M059J (cell line): Measurements from ENCODE around the gene CSNK1G2. TPM values are rescaled to one million over a fixed set of nuclear protein-coding genes. Genes with fewer than 3 reads are reported as not detected.

ENCODE experiments used
- DNase-seq: peaks from one replicate; pipeline ENCODE4 v3.0.0-alpha.2; 2012; ENCODE audit warnings: low read depth
- total RNA-seq: library from RNA; depleted of rRNA; stranded (reverse); fragments of >200 nt; shearing (Covaris generic); gene quantifications from 2 replicates; pipeline ENCODE4 v1.2.3, GENCODE V29; 2014

CSNK1G2 gene
- total RNA-seq, 1 experiment from 2014 or later = 70.7 TPM

DNA sequence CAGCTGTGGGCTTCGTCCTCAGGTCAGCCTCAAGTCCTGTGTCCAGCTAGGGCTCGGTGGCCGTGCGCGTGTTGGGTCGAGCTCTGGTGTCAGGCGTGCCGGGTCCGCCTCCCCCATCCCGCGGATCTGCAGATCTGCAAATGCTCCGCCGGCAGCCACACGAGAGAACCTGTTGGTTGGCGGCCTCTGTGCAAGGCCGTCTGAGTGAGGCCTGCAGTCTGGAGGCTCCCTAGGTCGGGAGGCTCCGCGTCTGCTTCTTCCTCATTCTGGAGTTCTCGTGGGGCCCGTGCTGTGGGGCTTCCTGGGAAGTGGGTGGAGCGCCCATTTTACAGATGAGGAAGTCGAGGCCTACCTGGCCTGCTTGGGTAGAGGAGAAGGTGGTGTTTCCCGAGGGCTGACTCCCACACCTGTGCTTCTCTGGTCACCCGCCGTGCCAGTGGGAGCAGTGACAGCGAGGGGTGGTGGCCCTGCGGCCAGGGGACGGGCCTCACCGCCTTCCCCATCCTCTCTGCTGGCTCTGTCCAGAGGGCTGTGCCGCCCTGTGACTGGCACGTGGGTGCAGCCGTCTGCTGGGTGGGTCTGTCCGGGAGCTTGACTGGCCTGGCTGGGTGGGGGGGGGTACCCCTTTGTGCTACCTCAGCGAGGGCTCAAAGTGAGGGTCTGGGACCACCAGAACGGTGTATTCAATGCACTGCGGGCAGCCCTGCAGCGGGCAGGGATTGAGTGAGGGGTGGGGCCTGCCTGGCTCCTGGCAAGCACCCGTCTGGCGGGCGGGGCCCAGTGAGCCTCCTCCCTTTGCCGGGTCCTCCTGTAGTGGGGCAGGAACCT, 3.3 kb downstream of the CSNK1G2 start:
- DNase-seq = no peak

DNA sequence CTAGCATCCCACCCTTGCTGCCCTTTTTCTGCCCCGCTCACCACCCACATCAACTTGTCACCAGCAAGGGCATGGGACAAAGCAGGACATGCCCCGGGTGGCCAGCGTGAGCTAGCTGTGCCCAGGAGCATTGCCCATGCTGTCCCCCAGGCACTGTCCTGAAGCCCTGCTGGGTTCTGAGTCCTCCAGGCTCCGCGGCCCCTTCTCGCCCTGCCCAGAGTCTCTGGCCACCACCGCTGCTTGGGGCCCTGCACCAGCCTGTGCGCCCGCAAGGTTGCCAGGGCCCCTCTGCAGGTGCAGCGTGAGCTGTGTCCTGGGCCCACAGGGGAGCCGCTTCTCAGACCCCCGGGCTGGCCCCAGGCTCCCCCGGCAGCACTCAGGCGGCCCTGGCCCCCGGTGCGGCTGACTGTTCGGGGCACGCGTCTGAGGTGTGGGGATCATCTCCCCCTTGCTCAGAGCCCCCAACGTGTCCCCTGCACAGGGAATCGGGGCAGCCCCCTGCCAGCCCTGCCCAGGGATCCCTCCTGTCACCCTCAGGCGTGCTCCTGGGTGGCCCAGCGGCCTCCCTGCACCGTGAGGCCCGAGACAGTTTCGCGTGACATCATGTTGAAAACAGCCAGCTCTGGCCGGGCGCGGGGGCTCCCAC, 4.1 kb downstream of the CSNK1G2 start:
- DNase-seq = no peak

DNA sequence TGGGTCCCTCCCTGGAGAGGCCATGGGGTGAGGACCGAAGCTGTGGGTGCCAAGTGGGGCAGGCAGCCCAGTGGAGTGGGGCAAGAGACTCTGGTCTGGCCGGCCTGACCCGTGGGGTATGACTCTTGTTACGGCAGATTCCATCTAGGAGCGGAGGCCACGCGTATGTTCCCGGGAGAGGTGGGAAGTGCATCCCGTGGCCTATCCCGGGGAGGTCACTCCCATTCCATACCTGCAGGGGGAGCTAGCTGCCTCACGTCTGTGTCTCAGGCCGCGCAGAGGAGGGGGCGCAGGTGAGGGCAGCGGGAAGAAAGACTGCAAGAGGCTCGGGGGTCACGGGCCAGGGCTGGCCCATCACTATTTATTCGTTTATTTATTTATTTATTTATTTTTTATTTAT, 4.9 kb downstream of the CSNK1G2 start:
- DNase-seq = no peak

DNA sequence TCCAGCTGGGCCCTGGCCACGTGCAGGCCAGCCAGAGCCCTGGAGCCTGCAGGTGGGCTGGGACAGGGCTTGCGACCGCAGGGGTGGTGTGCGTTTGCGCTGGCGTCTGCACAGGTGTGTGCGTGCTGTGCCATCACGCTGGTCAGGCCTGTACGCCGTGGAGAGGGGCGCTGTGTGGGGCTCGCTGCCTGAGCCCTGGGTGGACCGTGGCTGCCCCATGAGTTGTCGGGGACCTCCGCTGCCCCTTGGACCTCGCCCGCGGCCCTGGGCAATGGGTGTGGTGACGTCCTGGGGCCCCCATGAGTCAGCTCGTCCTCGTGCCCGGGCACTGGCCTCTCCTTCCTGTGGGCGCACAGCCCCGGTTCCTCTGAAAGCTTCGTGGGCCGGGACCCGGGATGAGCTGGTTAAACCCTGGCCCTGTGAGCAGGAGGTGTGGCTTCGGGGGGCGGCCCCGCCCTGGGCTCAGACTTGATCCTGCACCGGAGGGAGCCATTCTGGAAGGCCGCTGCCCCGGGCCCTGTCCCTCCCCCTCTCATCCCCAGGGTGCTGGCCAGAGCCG, 6.8 kb downstream of the CSNK1G2 start:
- no peak for DNase-seq

DNA sequence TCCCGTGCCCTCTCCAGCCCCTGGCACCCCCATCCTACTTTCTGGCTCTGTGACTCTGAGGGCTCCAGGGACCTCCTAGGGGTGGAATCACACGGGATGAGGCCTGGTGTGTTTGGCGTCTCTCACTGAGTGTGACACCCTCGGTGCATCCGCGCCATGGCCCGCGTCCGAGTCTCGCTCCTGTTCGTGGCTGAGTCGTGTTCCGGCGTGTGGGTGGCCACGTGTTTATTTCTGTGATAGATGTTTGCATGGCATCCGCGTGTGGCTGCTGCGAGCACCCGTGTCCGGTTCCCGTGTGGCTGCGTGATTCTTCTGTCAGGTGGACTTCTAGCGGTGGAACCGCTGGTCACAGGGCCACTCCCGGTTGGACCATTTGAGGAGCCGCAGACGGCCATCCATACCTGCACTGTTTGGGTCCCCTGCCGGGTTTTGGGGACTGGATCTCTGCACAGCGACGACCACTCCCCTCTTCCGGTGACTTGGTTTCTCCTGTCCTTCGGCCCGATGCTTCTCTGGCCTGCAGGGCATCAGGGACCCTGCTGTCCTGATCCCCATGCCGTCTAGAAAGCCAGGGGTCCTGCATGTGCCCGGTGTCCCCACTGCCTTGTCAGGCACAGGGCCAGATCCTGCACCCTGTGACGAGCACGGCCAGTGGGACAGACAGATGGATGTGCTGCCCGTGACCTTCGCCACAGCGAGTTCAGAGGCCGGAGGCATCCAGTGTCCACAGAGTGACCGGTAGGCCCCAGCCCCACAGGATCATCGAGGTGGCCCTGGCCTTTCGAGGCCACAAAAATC, 8.5 kb downstream of the CSNK1G2 start:
- no peak for DNase-seq

DNA sequence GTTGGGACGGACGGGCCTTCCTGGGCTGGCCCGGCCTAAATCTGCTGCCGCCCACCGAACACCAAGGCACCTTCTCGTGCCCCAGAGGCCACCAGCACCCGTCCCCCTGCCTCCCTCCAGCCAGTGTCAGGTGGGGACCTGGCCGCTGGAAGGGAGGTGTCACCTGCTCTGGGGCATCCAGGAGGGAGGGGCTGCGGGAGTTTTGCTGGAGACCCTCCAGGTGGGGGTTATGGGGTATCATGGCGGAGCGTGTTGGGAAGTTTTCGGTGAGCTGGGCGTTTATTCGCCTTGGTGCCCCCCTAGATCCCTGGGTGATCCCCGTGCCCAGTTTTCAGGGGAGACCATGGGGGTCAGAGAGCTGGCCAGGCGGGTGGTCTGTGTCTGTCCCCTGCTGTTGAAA, 9.7 kb downstream of the CSNK1G2 start:
- no peak for DNase-seq

DNA sequence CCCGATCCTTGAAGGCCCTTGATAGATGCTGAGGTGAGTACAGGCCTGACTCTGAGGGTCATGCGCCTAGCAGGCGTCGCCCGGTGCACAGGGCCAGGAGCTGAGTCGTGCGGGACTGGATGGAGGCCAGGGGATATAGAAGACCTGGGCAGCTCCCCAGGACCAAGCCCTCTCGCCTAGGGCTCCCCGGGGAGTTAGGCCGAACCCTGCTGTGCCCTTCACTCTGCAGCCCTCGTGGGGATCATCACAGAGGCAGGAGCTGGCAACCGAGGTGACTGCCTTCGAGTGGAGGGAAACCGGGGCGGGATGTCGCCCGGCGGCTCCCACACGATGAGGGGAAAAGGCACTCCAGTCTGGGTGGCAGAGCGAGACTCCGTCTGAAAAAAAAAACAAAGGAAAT, 11.7 kb downstream of the CSNK1G2 start:
- peak; percentile 22 for DNase-seq

DNA sequence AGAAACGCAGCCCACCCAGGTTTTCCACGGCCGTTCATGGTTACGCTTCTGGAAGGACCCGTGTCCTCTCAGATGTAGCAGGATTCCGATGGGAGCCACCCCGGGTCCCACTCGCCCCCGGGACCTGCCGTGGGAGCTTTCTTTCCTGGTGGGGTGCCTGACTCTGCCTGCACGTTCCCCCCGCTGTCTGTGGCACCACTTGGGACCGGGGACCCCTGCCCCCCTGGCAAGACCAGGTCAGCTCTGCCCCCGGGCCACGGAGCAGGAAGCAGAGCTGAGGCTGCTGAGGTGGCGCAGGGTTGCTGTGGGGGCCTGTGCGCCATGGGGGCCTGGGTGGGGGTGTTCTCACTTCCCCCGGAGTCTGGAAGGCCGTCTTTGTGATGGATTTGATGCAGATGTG, 12.1 kb downstream of the CSNK1G2 start:
- no peak for DNase-seq

DNA sequence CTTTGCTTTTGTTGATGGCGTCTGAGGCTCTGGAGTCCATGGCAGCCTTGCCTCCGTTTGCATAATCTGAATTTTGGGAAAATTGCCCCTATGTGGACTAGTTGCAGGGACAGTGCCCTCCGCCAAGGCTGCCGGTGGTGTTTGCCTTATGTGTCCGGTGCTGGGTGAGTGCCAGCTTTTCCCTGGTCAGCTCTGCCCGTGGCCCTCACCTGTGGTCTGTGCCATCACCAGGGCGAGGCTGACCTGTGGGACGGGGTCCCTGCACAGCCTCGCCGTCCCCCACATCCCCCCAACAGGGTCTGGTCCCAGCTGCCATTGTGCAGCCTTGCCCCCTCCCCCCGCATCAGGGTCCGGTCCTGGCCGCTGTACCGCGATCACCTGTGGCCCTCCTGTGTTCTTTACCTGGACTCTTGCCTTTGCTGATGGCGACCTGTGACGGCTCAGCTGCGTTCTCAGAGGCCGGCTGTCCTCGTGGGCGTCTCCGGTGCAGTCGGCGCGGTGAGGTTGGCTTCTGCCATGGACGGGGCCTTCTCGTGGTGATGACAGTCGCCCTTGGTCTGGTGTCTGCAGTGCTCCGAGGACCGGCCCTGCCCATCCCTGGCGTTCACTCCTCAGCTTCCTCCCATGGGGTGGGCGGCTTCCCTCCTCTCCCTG, 12.6 kb downstream of the CSNK1G2 start:
- DNase-seq = no peak

DNA sequence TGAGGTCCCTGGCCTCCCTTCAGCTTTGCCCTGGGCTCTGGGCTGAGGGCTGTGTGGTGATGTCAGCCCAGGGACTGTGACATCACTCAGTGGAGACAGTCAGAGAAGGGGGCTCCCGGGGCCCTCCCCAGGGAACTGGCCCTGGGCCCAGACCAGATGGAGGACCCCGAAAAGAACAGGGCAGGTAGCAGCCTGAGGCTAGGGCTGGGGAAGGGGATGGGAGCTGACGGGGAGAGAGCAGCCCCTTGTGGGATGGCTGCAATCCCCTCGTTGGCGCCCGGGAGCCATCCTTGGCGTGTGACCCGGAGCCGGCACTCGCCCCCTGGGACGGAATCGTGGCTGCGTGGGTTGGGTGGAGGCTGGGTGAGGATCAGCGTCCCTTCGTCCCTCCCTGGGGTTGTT, 13.6 kb downstream of the CSNK1G2 start:
- no peak for DNase-seq

DNA sequence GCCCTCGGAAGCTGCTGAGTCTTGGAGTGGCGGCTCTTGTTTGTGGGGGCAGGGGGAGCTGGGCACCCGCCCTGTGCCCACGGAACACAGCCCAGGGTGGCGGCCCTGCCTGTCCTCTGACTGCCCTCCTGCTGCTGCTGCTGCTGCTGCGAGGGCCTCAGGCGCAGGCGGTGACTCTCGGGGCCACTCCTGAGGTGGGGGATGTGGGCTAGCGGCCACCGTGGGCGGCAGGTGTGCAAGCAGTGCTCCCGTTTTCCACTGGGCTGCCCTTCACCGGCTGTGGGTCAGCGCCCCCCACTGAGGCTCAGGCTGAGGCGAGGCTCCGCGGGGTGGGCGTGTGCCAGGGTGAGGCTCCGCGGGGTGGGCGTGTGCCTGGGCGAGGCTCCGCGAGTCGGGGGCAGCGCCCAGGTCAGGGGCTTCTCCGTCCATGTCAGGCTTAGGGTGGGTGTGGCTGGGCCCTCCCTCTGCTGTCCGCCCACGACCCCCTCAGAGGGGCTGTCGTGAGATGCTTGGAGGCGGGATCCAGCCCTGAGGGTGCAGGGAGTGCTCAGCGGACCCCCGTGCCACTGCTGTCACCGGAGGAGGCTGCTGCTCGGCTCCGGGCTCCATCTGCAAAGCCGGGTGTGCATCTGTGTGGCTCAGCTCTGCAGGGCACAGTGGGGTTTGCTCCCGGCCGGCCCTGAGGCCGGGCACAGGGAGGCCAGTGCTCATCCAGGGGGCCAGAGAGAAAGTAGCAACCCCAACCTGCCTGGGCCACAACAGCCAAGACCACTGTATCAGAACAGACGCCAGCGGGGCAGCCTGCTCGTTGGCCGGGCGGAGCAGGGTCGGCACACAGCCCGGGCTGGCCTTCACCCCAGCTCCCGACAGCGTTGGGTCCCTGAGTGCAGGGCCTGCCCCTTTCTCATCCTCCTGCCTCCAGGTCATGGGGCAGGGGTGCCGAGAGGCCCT, 14.5 kb downstream of the CSNK1G2 start:
- DNase-seq = no peak

DNA sequence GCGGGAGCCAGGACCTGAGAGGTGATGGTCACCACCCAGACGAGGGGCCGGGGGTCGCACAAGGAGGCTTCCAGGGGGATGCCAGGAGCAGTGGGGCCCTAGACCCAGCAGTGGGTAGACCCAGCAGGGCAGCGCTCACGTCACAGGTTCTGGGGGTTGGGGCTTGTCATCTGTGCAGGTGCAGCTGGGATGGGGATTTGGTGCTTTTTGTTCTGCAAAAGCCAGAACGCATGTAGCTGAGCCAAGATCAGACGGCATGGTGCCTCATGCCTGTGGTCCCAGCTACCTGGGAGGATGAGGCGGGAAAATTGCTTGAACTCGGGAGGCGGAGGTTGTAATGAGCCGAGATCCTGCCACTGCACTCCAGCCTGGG, 15.1 kb downstream of the CSNK1G2 start:
- no peak for DNase-seq

DNA sequence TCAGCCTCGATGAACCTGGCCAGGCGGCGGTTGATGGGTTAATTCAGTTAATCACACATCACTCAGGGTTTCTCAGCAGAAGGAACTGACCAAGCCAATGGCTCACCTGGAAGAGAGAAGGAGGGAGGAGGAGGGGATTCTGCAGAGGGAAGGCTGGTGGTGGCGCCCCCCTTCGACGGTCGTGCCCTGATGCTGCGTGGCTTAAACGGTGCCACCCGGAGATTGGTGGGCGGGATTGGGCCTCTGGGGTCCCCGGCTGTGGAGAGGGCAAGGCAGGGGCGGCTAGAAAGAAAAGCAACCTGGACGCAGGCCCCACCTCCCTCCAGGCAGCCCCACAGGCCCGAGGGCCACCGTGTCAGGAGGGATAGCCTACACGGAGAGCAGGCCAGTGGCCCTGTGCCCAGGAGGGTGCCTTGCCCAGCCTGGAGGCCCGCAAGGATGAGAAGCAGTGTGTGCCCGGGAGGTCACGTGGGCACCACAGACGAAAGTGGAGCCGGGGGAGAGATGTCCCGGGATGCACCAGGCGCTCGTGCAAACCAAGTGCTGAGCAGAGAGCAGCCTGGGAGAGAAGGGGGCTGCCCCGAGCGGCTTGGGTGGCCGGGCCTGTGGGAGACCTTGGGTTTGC, 16.0 kb downstream of the CSNK1G2 start:
- DNase-seq = no peak

DNA sequence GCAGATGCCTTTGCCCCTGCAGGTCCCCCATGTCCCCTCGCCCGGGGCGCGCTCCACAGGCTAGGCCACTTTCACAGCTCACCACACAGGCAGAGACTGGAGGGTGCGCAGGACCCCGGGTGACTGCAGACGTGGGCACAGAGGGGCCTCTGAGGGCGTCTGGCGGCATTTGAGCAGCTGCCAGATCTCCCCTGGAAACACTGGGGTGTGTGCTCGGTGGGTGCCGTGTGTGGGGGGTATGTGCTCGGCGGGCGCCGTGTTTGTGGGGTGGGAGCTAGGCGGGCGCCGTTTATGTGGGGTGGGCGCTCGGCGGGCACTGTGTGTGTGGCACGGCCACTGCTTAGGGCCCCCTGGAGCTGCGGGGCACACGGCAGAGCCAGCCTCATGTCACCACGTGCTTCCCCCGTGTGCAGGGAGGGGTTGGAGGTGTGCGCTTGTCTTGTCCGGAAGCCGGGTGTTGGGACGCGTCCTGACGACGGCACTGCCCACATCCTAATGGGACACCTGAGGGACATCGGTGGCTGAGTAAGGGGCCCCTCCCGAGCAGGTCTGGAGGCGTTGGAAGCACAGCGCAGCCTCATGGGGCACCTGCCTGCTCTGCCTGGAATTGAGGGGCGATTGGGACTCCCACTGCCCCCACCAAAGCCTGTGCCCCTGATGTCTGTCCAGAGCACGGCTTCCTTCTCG, 16.7 kb downstream of the CSNK1G2 start:
- DNase-seq = no peak

DNA sequence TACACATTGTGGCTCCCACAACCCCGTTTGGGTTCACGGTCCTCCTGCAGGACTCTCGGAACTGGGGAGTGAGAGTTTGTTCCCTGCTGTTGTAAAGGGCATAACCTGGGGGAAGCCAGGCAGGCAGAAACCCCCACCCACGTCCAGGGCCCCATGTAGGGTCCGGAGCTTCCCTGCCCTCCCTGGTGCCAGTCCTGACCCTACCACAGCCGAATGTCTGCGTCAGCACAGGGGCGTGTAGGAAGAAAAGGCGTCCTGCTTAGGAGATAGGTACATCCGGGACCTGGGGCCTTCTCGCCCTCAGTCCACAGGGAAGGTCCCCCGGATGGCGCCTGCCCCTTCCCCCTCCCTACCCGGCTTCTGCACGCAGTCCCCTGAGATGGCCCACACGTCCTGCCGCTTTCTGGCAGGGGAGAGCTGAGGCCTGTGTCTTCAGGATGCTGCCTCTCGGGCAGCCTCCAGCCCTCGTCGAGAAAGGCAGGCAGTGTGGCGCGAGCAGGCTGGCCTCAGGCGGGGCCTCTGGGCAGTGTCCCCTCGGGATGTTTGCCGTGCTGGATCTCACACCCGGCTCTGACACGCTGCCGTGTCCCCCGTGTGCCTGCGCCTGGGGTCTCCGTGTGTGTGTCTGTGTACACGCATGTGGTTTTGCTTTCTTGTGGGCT, 19.1 kb downstream of the CSNK1G2 start:
- DNase-seq = no peak

DNA sequence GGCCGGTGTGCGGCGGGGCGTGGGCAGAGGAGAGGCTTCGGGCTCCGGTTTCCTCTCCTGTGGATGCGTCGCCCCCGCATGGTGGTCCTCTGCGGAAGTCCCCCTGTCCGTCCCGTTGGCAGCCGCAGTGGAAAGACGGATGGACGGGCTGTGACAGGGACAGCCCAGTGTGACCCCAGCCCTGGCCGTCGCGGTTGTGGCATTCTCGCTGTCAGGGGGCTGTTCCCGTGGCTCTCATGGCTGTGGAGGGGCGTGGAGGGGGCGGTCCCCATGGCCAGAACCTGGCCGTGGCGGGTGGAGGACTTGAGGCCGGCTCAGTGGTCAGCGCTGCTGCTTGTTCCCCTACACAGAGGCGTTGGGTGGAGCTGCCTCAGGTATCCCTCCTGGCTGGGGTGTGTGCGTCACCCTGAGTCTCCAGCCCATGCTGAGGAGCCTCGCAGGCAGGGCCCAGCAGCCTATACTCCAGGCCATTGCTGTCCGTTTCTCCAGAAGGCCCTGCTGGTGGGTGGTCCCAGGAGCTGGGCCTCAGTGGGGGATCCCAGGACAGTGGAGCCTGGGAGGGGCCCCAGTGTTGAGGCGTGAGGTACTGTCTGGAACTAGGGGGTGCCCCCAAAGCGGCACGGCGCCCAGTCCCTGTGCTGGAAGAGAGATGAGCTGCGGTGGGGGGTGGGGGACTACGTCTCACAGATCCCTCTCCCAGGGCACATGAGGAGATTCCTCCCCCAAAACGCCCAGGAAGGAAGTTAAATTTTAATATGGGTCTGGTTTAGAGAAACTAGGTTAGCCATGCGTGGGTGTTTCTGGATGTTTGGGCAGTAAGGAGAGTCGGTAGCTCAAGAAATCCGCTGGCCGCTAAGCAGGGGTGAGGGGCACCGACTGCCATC, 20.3 kb downstream of the CSNK1G2 start:
- DNase-seq = no peak

DNA sequence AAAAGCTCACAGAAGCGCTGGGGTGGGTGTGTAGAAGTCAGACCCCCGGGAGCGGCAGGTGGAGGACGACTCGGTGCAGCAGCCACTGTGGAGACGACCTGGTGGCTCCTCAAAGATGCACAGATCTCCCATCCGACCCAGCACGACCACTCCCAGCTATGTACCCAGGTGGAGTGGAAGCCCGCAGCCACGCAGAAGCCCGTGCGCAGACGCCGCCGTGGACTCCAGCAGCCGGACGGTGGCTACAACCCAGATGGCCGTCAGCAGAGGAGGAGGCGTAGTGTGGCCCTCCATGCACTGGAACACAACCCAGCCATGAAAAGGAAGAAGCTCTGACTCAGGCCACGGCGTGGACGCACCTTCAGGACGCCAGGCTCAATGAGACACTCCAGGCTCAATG, 21.7 kb downstream of the CSNK1G2 start:
- no peak for DNase-seq

DNA sequence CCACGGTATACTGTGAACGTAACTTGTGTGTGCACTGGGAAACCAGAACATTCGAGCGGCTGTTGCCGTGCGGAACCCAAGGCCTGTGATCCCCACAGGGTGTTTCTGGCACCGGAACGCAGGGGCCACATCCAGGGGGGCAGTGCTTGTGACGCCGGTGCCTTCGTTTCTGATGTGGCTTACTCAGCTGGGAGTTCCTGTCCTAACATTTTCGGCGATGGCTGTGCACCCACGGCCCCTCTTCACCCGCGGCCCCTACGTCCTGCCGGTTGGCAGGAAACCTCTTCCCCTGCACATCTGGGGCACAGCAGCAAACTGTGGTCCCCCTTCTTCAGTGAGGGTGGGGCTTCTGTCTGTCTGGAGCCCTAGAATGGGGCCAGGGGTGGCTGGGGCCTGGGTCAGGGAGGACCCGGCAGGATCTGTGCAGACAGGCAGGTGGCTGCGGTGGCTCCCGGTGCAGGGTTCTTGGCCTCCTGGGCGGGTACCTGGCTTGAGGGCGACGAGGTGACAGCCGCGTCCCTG, 26.2 kb downstream of the CSNK1G2 start:
- no peak for DNase-seq
